NOMO-1 treated with dmso at 0.1 percent for 144 hours (cell line): Measurements from ENCODE around the gene S100A8.

Source experiments
- DNase-seq: peaks from one replicate; lab custom pipeline; 2025; ENCODE audit not compliant: unreplicated experiment; lab: John Stamatoyannopoulos, UW

S100A8 gene

DNA sequence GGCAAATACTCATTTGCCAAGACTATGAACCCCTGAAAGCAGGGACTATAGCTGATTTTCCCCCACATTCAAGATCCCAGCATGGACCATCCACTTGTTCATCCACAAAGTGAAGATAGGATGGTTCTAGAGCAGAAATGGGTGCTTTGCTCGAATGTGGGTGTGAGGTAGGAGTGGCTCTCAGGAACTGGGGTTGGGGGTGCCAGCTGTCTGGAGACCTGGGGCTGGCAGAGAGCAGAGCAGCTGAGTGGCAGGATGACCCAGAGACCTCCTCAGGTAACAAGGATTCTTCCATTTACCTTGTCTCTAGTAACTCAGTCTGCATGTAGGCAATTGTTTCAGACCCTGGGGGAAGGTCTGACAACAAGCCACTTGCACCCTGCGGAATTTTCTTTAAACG lies 27.2 kb downstream of the S100A8 start:
- no peak for DNase-seq

DNA sequence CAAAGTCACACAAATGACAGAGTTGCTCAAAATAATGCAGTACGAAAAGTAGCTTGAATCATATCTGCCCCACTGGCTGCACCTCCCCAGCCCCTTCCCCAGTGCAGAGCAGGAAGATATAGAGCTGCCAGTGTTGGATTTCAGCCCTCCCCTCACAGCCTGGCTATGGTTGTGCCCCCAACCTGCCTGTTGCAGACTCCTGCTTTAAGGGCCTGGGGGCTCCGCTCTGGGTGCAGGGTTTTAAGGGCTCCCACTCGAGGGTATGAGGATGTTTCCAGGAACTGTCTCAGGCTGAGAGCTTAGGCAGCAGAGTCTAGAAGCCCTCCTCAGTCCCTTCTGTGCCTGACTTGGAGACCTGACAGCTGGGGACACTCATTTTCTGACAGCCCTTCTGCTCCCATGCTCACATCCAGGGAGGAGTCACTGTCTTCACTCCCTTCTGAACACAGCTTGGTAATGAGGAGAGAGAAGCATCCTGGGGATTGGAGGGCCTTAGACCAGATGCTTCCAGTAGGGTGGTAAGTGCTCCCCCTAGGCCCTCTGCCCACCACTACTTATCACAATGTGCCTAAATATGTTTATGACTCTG lies 28.6 kb downstream of the S100A8 start:
- DNase-seq, result no peak

DNA sequence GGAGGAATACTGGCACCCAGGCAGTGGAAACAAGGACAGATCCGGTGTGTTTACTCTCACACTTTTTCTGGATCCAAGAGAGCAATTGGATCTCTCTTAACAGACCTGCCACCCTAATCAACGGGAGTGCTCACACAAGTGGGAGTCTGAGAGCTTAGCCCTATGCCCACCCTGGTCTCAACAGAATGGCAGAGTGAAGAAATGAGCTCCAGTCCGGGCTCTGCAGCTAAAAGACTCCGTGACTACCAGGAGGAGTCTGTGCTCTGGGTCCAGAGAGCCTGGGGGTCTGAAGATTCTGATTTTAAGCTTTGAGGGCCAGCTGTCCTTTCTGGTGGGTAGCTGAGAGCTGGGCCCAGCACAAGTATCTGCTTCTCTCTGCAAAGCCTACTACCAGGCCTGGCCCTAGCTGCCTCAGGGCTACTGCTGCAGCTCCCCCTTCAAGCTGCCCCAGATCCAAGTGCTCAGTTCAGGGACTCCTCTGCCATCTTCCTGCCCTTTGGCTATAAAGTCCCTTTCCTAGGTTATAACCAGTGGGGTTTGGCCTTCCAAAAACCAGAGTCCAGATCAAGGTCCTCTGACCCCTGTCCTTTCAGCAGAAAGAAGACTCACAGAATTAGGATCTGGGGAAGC lies 29.3 kb downstream of the S100A8 start:
- no peak for DNase-seq

GRCh38 chr1:153360592-153361479 lies 30.0 kb downstream of the S100A8 start:
- no peak for DNase-seq

DNA sequence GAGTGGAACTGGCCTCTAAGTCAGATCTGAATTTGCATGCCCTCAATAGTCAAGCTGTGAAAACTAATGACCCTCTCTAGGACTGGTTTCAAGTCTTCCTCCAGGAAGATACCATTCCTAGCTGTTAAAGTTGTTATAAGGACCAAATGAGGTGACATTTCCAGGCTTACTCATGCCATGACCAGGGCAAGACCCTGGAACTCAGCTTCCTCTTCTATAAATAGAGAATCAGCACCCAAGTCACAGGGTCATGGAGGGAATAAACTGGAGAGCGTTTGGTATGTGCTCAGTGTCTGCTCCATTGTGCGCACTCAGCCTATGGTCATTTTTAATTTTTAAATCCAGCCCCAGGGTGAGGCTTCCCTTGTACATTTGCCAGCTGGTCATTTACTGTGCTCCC lies 30.7 kb downstream of the S100A8 start:
- DNase-seq, result no peak

DNA sequence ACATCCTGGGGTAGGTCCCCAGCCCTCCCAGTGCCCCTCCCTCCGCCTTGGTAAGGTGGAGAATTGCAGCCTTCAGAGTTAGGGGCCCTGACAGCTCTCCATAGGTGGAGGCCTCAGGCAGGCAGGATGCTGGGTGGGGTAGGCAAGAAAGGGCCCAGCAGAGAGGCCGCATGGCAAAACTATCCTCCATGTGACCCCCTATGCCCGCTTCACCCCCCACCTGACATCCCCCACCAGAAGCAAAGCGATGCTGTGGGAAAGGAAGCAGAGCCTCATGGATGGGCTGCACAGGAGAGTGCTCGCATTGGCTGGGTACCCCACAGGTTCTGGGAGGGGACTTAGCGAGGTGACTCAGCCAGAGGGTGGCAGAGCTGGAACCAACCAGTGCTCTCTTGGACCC lies 31.6 kb downstream of the S100A8 start:
- no peak for DNase-seq

GRCh38 chr1:153358691-153358975 lies 32.2 kb downstream of the S100A8 start:
- no peak for DNase-seq

DNA sequence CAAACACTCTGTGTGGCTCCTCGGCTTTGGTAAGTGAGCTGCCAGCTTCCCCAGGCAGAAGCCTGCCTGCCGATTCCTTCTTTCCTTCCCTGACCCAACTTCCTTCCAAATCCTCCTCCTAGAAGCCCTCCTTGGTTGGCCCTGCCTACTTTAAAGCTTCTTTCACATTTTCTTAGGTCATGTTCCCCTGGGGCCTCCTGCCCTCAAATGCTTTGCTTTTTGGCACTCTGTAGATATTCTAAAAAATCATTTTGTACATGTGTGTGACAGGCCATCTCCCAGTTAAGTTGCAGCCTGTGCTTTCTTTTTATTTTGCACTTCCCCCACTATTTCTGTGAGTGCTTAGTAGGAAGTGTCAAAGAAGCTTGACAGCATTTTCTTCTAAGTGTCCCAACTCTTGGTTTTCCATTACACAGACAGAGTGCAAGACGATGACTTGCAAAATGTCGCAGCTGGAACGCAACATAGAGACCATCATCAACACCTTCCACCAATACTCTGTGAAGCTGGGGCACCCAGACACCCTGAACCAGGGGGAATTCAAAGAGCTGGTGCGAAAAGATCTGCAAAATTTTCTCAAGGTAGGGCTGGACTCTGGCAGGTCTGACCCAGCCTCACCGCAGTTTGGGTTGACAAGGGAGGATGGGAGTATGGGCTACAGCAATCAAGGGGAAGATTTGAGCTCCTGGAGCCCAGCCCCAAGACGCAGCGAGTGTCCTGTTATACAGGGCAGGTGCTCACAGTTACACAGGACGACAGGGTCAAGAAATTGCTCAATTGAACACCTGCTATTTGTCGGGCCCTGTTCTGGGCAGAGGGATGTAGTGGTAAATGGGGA lies 32.8 kb downstream of the S100A8 start, which contains the start of gene S100A9:
Gene S100A9, plus strand, starts transcription at position 2 of the 838 bp plus-strand sequence. Its CDS starts 430 bp downstream, at position 432.
- DNase-seq, result no peak

- peak; percentile 81 for DNase-seq
These were observed 33.6 kb downstream of the S100A8 start for GRCh38 chr1:153357076-153357852.

DNA sequence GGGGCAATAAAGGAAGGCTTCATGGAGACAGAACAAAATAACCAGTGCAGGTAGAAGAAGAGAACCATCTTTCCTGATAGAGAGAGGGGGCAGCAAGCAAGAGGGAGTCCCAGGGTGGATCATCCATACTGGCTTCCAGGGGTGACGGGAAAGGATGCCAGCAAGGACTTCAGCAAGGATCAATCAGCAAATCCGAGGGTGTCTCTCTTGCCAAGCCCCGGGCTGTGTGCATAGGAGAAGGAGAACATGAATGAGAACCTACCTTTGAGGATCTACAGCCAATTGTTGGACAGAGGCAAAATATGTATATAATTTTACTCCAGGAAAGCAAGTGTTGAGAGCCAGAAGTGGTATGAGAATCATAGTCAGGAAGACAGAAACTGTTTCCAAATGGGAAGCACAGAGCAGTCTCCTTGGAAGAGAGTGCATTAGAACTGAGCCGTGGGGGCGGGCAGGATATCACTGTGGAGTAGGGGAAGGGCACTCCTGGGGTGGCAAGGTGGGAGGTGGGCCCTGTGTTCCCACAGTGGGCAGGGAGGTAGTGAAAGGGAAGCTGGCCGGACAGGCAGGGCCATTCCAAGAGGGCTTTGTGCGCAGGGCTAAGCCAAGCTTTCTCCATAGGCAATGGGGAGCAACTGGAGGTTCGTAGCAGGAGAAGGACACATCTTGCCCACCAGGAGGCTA lies 34.3 kb downstream of the S100A8 start:
- DNase-seq, result no peak

GRCh38 chr1:153355445-153356071 lies 35.3 kb downstream of the S100A8 start:
- peak; percentile 84 for DNase-seq

GRCh38 chr1:153354515-153355193 lies 36.2 kb downstream of the S100A8 start:
- DNase-seq, result no peak

DNA sequence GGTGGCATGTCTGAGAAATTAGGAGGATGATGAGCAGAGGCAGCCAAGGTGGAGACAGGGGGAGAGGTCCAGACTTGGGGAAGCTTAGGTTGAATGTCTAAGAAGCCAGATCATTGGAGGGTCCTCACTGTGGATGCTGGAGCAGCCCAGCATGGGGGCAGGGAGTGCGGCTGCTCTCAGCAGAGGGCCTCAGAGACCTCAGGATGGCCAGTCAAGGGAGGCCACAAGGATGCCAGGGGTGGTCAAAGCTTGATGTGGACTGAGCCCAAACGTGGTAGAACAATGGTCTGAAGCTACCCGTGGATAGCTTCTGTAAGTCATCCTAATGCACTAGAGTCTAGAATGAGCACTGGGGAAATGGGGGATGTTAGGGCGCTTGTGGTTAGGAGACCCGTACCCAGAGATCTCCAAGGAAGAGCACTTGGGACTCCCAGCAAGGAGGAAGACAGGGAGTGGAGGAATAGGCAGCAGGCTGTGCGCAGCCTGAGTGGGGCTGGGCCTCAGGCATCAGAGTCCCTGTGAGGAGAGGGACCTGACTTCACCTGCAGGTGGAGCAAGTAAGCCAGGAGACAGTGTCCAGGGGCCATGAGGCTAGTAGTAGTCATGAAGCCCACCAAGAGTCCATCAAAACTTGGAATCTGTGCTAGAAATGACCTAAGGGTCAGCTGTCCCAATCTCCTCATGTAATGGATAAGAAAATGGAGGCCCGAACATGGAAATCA lies 37.5 kb downstream of the S100A8 start:
- DNase-seq, result no peak

DNA sequence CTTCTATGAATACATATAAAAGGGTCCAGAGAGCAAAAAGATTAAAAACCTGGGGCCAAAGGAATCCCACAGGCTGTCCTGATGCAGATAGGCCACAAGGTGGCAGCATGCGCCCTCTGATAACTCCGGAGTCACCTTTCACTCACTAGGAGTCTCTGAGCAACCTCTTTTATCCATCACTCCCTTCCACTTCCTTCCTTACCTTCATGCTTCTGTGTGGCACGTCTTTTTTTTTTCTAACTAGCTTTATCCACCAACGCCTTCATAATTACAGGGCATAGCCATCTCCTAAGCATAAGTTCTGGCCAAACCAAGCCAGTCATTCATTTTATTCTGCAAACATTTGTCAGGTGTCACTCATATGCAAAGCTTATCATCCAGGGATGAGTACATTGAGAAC lies 38.4 kb downstream of the S100A8 start:
- peak; percentile 52 for DNase-seq

DNA sequence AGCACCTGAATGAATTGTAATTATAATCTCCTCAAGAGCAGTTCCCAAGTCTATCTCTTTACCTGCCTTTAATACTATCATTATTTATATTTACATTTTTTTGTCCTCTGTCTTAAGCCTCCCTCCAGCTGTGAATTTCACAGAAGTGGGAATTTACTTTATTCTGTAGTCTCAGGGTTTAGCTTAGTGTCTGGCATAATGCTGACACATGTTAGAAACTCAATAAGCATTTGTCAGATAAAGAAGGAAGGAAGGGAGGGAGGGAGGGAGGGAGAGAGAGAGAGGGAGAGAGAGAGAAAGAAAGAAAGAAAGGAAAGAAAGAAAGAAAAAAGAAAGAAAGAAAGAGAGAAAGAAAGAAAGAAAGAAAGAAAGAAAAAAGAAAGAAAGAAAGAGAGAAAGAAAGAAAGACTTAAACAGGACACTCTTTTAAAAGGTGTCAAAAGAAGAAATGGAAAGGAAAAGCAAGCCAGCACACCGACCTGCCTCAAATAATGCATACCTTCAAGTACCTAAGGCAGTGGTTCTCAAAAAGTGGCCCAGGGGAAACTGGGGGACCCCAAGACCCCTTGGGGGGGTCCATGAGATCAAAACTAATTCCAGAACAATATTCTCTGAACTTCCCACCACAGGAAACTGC lies 40.4 kb downstream of the S100A8 start:
- no peak for DNase-seq

- DNase-seq, result no peak
These were observed 41.2 kb downstream of the S100A8 start for GRCh38 chr1:153349363-153350320.
